ENCODE data around the gene ISL2.

GRCh38 chr15:76342382-76343201 is 6.0 kb downstream of the ISL2 start:
- TF ChIP-seq CTCF (IDR thresholded peaks at IDR 0.05; ENCODE audit: low read length) (no peak), EZH2 (IDR thresholded peaks at IDR 0.05; ENCODE audit: borderline replicate concordance, low read length) (no peak)
